ENCODE measurements around the gene CA12. TPM values are rescaled to one million over a fixed set of nuclear protein-coding genes. Genes with fewer than 3 reads are reported as not detected.

The CA12 gene
- total and polyA plus RNA-seq, 2 of the 8 experiments (the other 6 are each of a cell fraction or from before 2014, with no cell fraction given): 4.7 to 4.9 TPM

- H3K56ac ChIP-seq (replicated peaks; ENCODE audit: insufficient read length, low read depth, low read length): no peak overlapping the region
- POLR2A ChIA-PET (ENCODE audit: partially characterized antibody): no interaction called here
- TF ChIP-seq ATF2 (IDR thresholded peaks at IDR 0.05; ENCODE audit: low read length): no peak
- no peak for TF ChIP-seq KDM4A (IDR thresholded peaks at IDR 0.05; ENCODE audit: low read depth, low read length, severe bottlenecking)
- TF ChIP-seq TBP (IDR thresholded peaks at IDR 0.05; ENCODE audit: low read depth, low read length): no peak
- TF ChIP-seq EGR1 (IDR thresholded peaks at IDR 0.05; ENCODE audit: borderline replicate concordance, low read depth, low read length): no peak
- TF ChIP-seq HDAC6 (IDR thresholded peaks at IDR 0.05; ENCODE audit: low read depth, low read length): no peak
- TF ChIP-seq HDAC2 (IDR thresholded peaks at IDR 0.05; ENCODE audit: borderline replicate concordance in 1 of 2, low read depth in 2 of 2, low read length in 2 of 2): no peak
- TF ChIP-seq SRF (IDR thresholded peaks at IDR 0.05; ENCODE audit: low read depth, low read length): no peak
- TF ChIP-seq, protein P1, sequence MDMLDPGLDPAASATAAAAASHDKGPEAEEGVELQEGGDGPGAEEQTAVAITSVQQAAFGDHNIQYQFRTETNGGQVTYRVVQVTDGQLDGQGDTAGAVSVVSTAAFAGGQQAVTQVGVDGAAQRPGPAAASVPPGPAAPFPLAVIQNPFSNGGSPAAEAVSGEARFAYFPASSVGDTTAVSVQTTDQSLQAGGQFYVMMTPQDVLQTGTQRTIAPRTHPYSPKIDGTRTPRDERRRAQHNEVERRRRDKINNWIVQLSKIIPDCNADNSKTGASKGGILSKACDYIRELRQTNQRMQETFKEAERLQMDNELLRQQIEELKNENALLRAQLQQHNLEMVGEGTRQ (IDR thresholded peaks at IDR 0.05; ENCODE audit: low read length): no peak
- no peak for TF ChIP-seq JUND (IDR thresholded peaks at IDR 0.05; ENCODE audit: low read length)
- no peak for TF ChIP-seq KDM1A (IDR thresholded peaks at IDR 0.05; ENCODE audit: borderline replicate concordance, low read length)
Observed at GRCh38 chr15:63422891-63423590, 41.4 kb upstream of the CA12 start.

More at GRCh38 chr15:63422891-63423590, 41.4 kb upstream of the CA12 start:
- no peak overlapping the region for H4K5ac ChIP-seq (ENCODE audit: insufficient read length, low read depth, low read length)
- no peak overlapping the region for H2BK5ac ChIP-seq (ENCODE audit: low read depth, low read length)
- H3K4me2 ChIP-seq (ENCODE audit: insufficient read depth in 1 of 2, low read depth in 2 of 2, low read length in 2 of 2): no peak overlapping the region
- no peak overlapping the region for H2AFZ ChIP-seq (ENCODE audit: low read length)
- H3K9ac ChIP-seq (replicated peaks in 1 of 4; ENCODE audit: extremely low read depth in 1 of 4, low read depth in 3 of 4, low read length in 3 of 4): no peak overlapping the region
- H3K23ac ChIP-seq (ENCODE audit: insufficient read length): no peak overlapping the region
- H3K36me3 ChIP-seq (ENCODE audit: control insufficient read depth in 2 of 4, insufficient read depth in 4 of 4, low read length in 3 of 4): no peaks in the 10 kb centered on the region
- peaks cover 0 to 6% of the 10 kb centered on the region in 2 experiments; a peak in 2 of 4 replicates for H3K9me3 ChIP-seq (ENCODE audit: insufficient read depth in 2 of 2, low read depth in 1 of 2, low read length in 1 of 2)
- no peak overlapping the region for H2BK20ac ChIP-seq (ENCODE audit: low read length)
- no peak overlapping the region for H3K4me3 ChIP-seq (ENCODE audit: extremely low read depth in 1 of 4, insufficient read depth in 2 of 4, low read depth in 3 of 4, low read length in 4 of 4)
- no peak for FAIRE-seq
- H4K20me1 ChIP-seq (replicated peaks in 1 of 2; ENCODE audit: control insufficient read depth in 1 of 2, insufficient read depth in 2 of 2, low read length in 2 of 2): no peaks in the 10 kb centered on the region
- CTCF ChIA-PET (ENCODE audit: partially characterized antibody): interaction anchor here (1.0 kb wide), 1 partner anchor 9 kb away, joined by 3 read pairs; no protein-coding TSS in a partner anchor
- 0 out of 7 replicates have a peak, but pooled peaks cover 0 to 2% (median 0%) of the 10 kb centered on the region in 4 experiments for H3K27me3 ChIP-seq (replicated peaks in 1 of 4; ENCODE audit: control insufficient read depth in 3 of 4, extremely low read depth in 1 of 4, insufficient read depth in 3 of 4, low read length in 3 of 4)
- no peaks in the 10 kb centered on the region; the same call in 1 of the 2 replicates for H3K23me2 ChIP-seq (ENCODE audit: low read depth, low read length)
- H3K79me1 ChIP-seq (ENCODE audit: low read depth, low read length): no peaks in the 10 kb centered on the region
- H3K14ac ChIP-seq (ENCODE audit: insufficient read length): no peak overlapping the region
- H3K27ac ChIP-seq (ENCODE audit: low read depth, low read length): no peak overlapping the region
- no peak overlapping the region for H2AK5ac ChIP-seq (ENCODE audit: low read depth, low read length)
- no peak overlapping the region for H4K8ac ChIP-seq (ENCODE audit: extremely low read depth, insufficient read depth, low read length)
- no peaks in the 10 kb centered on the region for H3K4me1 ChIP-seq (replicated peaks in 1 of 4; ENCODE audit: control insufficient read depth in 3 of 4, insufficient read depth in 4 of 4, low read length in 3 of 4)
- no peak overlapping the region for H4K91ac ChIP-seq (replicated peaks; ENCODE audit: insufficient read length, low read length)
- no peak overlapping the region for H2BK120ac ChIP-seq (replicated peaks; ENCODE audit: low read depth, low read length)
- no peak for DNase-seq (ENCODE audit: low read depth in 1 of 2, low spot score in 2 of 2)
- H3K18ac ChIP-seq (ENCODE audit: extremely low read depth, low read length): no peak overlapping the region
- no peak overlapping the region for H3K4ac ChIP-seq (replicated peaks; ENCODE audit: insufficient read length, low read depth, low read length)
- no peak overlapping the region for H2BK12ac ChIP-seq (ENCODE audit: low read depth, low read length)
- no peak overlapping the region for H2BK15ac ChIP-seq (ENCODE audit: low read length)
- no peaks in the 10 kb centered on the region for H3K79me2 ChIP-seq (ENCODE audit: control insufficient read depth in 1 of 2, insufficient read depth in 2 of 2, low read length in 2 of 2)
- WGBS, 2 experiments (ENCODE audit: extremely low coverage in 1 of 2, insufficient coverage in 1 of 2, insufficient read length in 1 of 2, insufficient replicate concordance in 2 of 2, low coverage in 1 of 2, low lambda C conversion rate in 2 of 2, missing lambda C conversion rate in 1 of 2): 85 to 100% methylated on average over 1 to 10 of the region's 10 CpGs
